K562 (cell line): ENCODE data around the gene NME9. TPM values are rescaled to one million over a fixed set of nuclear protein-coding genes. Genes with fewer than 3 reads are reported as not detected.

Source experiments
- CTBP1 ChIP-seq: fragments of 450-650 bp; IDR thresholded peaks from 2 replicates; pipeline ENCODE4 v1.6.1; 2016; ENCODE audit warnings: borderline replicate concordance
- CXXC5 ChIP-seq: fragments of 250-450 bp; sonication (Bioruptor Pico); IDR thresholded peaks from 2 replicates; pipeline ENCODE4 v1.8.0; 2022; ENCODE audit warnings: inconsistent platforms, mild to moderate bottlenecking, moderate library complexity
- ERF ChIP-seq: fragments of 450-650 bp; formaldehyde crosslinking; IDR thresholded peaks from 2 replicates; pipeline ENCODE4 v1.4.0; 2020; ENCODE audit warnings: mild to moderate bottlenecking, mixed read lengths
- FOXP4 ChIP-seq: sonication (generic); formaldehyde crosslinking; IDR thresholded peaks from 2 replicates; pipeline ENCODE4 v1.8.0; 2022; ENCODE audit warnings: mild to moderate bottlenecking, missing genetic modification reagents, borderline replicate concordance
- NELFE ChIP-seq: IDR thresholded peaks from 2 replicates; pipeline ENCODE4 v1.6.1; 2011; ENCODE audit warnings: mild to moderate bottlenecking; ENCODE audit not compliant: insufficient read depth, insufficient read length
- PHF20 ChIP-seq: fragments of 450-650 bp; IDR thresholded peaks from 2 replicates; pipeline ENCODE4 v1.6.1; 2018; ENCODE audit not compliant: partially characterized antibody
- TCF7 ChIP-seq: sonication (generic); IDR thresholded peaks from 2 replicates; pipeline ENCODE4 v1.6.1; 2016; ENCODE audit warnings: antibody characterized with exemption, borderline replicate concordance
- XRCC3 ChIP-seq: fragments of 450-650 bp; IDR thresholded peaks from 2 replicates; pipeline ENCODE4 v1.6.1; 2017; ENCODE audit warnings: mild to moderate bottlenecking, moderate library complexity
- ZBTB7A ChIP-seq: IDR thresholded peaks from 2 replicates; pipeline ENCODE4 v1.6.1; 2011; ENCODE audit warnings: low read depth, mild to moderate bottlenecking, low read length, moderate library complexity, borderline replicate concordance; ENCODE audit not compliant: control insufficient read depth
- ZNF696 ChIP-seq: fragments of 250-450 bp; sonication (Bioruptor Pico); conservative IDR thresholded peaks from 2 replicates; pipeline ENCODE4 v1.4.0; 2020; ENCODE audit warnings: mild to moderate bottlenecking, moderate library complexity
- ZNF77 ChIP-seq: fragments of 250-450 bp; sonication (Bioruptor Pico); IDR thresholded peaks from 2 replicates; pipeline ENCODE4 v1.5.0; 2020
- polyA plus RNA-seq, 8 experiments: library from polyadenylated mRNA; depleted of rRNA in 4 of 8; stranded (reverse) in 5 of 8; unstranded in 3 of 8; fragments of >200 nt; fragmentation: Nextera tagmentation in 2 of 8; fragmentation: Illumina TruSeq in 1 of 8; extraction: Ambion mirVana in 2 of 8; extraction: Trizol in 1 of 8; gene quantifications; 2 replicates each; pipeline versions ENCODE4 v1.2.1 to v1.2.3, GENCODE V29; 2011 to 2014; ENCODE audit warnings: inconsistent platforms in 1 of 8, missing spikeins in 1 of 8
- total RNA-seq, 7 experiments: library from RNA; depleted of rRNA in 6 of 7; stranded (reverse); fragments of >200 nt in 6 of 7; fragmentation: Illumina TruSeq in 2 of 7; extraction: Trizol in 2 of 7; gene quantifications; 2 replicates each; pipeline versions ENCODE4 v1.2.1 to v1.2.3, GENCODE V29; 2011 to 2021; ENCODE audit warnings: low replicate concordance in 1 of 7

NME9 gene
- total and polyA plus RNA-seq, 9 of the 15 experiments (the other 6 are each of a cell fraction or from before 2014, with no cell fraction given): 0.05 to 0.15 (median 0.13) TPM; not detected in 6

GRCh38 chr3:138348754-138349739 lies 19.4 kb upstream of the NME9 start (continued):
- TF ChIP-seq NELFE: no peak
- TF ChIP-seq ERF (CRISPR knock-in tag): peak; percentile 64; the same call in 1 of the 2 replicates
- no peak for TF ChIP-seq PHF20
- TF ChIP-seq CTBP1: 0 out of 2 replicates have a peak, but pooled peaks have one; percentile 24
- TF ChIP-seq ZNF696: no peak
- TF ChIP-seq FOXP4 (CRISPR knock-in tag): no peak
- no peak for TF ChIP-seq XRCC3
- TF ChIP-seq ZBTB7A: 0 out of 2 replicates have a peak, but pooled peaks have one; percentile 4
- no peak for TF ChIP-seq TCF7
- TF ChIP-seq ZNF77: no peak
- TF ChIP-seq CXXC5 (CRISPR knock-in tag): peak; percentile 13; the same call in 1 of the 2 replicates
- TF ChIP-seq, all 486 proteins: peak for 6
